HepG2 (cell line): ENCODE results near the gene CDKN2A.

Experiments
- BHLHE40 ChIP-seq: IDR thresholded peaks from 2 replicates; pipeline ENCODE4 v1.6.1; 2011; ENCODE audit warnings: low read length, improper control_type of control experiment
- EZH2 ChIP-seq: conservative IDR thresholded peaks from 2 replicates; pipeline ENCODE4 v1.6.1; 2012; ENCODE audit warnings: mild to moderate bottlenecking, low read depth, low read length, moderate library complexity
- GABPA ChIP-seq, 2 experiments: IDR thresholded peaks; 2 replicates each; pipeline ENCODE4 v1.6.1; 2011 to 2016; ENCODE audit warnings: low read depth in 2 of 2, low read length in 1 of 2, missing biosample characterization in 1 of 2, missing genetic modification characterization in 1 of 2
- PCBP2 ChIP-seq: fragments of 200-400 bp; formaldehyde crosslinking; optimal IDR thresholded peaks from 2 replicates; pipeline ENCODE3; 2018; ENCODE audit warnings: low read length, low read depth; ENCODE audit not compliant: poor library complexity, severe bottlenecking
- RNF2 ChIP-seq: fragments of 450-650 bp; conservative IDR thresholded peaks from 2 replicates; pipeline ENCODE4 v1.6.1; 2016; ENCODE audit warnings: low read depth
- SRF ChIP-seq: IDR thresholded peaks from 2 replicates; pipeline ENCODE4 v1.6.1; 2011; ENCODE audit warnings: mild to moderate bottlenecking, low read depth, low read length, moderate library complexity
- ZNF292 ChIP-seq: sonication (generic); formaldehyde crosslinking; IDR thresholded peaks from 2 replicates; pipeline ENCODE4 v1.8.1; 2022; ENCODE audit warnings: mild to moderate bottlenecking, low read depth, missing genetic modification reagents, borderline replicate concordance
- TF ChIP-seq, protein P1 (sequence below): sonication (generic); formaldehyde crosslinking; IDR thresholded peaks from 2 replicates; pipeline ENCODE4 v1.5.0; 2020; ENCODE audit warnings: mild to moderate bottlenecking, missing genetic modification reagents, moderate library complexity
- TF ChIP-seq, protein P2 (sequence below): sonication (generic); formaldehyde crosslinking; conservative IDR thresholded peaks from 2 replicates; pipeline ENCODE4 v1.5.0; 2020; ENCODE audit warnings: missing genetic modification reagents
- TF ChIP-seq, protein P3 (sequence below): IDR thresholded peaks from 2 replicates; pipeline ENCODE4 v1.6.1; 2016
- TF ChIP-seq, protein P4 (sequence below): sonication (generic); formaldehyde crosslinking; IDR thresholded peaks from 2 replicates; pipeline ENCODE4 v1.4.0; 2020; ENCODE audit warnings: missing genetic modification reagents, borderline replicate concordance
- TF ChIP-seq, protein P5 (sequence below): sonication (generic); formaldehyde crosslinking; IDR thresholded peaks from 2 replicates; pipeline ENCODE4 v1.4.0; 2020; ENCODE audit warnings: missing genetic modification reagents

DNA sequence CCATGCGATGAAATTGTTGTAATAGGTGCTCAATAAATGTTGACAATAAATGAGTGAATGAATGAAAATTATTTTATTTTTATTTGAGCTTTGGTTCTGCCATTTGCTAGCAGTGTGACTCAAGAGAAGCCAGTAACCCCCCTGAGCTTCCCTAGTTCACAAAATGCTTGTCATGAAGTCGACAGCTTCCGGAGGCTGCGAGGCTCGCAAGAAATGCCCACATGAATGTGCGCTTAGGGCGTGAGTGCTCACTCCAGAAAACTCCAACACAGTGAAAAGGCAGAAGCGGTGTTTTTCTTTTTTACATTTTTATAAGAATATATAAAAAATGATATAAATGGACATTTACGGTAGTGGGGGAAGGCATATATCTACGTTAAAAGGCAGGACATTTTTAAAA lies 26.5 kb downstream of the CDKN2A start:
- TF ChIP-seq ZNF292 (CRISPR knock-in tag) (no peak), EZH2 (no peak), PCBP2 (no peak), SRF (no peak), GABPA (IDR thresholded peaks at IDR 0.05; ENCODE audit: low read depth, low read length) (no peak), GABPA (CRISPR knock-in tag; IDR thresholded peaks at IDR 0.05; ENCODE audit: low read depth) (no peak), BHLHE40 (no peak), RNF2 (no peak)
- TF ChIP-seq, protein P1, sequence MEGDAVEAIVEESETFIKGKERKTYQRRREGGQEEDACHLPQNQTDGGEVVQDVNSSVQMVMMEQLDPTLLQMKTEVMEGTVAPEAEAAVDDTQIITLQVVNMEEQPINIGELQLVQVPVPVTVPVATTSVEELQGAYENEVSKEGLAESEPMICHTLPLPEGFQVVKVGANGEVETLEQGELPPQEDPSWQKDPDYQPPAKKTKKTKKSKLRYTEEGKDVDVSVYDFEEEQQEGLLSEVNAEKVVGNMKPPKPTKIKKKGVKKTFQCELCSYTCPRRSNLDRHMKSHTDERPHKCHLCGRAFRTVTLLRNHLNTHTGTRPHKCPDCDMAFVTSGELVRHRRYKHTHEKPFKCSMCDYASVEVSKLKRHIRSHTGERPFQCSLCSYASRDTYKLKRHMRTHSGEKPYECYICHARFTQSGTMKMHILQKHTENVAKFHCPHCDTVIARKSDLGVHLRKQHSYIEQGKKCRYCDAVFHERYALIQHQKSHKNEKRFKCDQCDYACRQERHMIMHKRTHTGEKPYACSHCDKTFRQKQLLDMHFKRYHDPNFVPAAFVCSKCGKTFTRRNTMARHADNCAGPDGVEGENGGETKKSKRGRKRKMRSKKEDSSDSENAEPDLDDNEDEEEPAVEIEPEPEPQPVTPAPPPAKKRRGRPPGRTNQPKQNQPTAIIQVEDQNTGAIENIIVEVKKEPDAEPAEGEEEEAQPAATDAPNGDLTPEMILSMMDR, result no peak
- TF ChIP-seq, protein P2, sequence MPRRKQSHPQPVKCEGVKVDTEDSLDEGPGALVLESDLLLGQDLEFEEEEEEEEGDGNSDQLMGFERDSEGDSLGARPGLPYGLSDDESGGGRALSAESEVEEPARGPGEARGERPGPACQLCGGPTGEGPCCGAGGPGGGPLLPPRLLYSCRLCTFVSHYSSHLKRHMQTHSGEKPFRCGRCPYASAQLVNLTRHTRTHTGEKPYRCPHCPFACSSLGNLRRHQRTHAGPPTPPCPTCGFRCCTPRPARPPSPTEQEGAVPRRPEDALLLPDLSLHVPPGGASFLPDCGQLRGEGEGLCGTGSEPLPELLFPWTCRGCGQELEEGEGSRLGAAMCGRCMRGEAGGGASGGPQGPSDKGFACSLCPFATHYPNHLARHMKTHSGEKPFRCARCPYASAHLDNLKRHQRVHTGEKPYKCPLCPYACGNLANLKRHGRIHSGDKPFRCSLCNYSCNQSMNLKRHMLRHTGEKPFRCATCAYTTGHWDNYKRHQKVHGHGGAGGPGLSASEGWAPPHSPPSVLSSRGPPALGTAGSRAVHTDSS, result no peak
- TF ChIP-seq, protein P3, sequence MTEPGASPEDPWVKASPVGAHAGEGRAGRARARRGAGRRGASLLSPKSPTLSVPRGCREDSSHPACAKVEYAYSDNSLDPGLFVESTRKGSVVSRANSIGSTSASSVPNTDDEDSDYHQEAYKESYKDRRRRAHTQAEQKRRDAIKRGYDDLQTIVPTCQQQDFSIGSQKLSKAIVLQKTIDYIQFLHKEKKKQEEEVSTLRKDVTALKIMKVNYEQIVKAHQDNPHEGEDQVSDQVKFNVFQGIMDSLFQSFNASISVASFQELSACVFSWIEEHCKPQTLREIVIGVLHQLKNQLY, result no peak
- TF ChIP-seq, protein P4, sequence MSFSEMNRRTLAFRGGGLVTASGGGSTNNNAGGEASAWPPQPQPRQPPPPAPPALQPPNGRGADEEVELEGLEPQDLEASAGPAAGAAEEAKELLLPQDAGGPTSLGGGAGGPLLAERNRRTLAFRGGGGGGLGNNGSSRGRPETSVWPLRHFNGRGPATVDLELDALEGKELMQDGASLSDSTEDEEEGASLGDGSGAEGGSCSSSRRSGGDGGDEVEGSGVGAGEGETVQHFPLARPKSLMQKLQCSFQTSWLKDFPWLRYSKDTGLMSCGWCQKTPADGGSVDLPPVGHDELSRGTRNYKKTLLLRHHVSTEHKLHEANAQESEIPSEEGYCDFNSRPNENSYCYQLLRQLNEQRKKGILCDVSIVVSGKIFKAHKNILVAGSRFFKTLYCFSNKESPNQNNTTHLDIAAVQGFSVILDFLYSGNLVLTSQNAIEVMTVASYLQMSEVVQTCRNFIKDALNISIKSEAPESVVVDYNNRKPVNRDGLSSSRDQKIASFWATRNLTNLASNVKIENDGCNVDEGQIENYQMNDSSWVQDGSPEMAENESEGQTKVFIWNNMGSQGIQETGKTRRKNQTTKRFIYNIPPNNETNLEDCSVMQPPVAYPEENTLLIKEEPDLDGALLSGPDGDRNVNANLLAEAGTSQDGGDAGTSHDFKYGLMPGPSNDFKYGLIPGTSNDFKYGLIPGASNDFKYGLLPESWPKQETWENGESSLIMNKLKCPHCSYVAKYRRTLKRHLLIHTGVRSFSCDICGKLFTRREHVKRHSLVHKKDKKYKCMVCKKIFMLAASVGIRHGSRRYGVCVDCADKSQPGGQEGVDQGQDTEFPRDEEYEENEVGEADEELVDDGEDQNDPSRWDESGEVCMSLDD, result no peak
- TF ChIP-seq, protein P5, sequence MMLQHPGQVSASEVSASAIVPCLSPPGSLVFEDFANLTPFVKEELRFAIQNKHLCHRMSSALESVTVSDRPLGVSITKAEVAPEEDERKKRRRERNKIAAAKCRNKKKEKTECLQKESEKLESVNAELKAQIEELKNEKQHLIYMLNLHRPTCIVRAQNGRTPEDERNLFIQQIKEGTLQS (CRISPR knock-in tag), result no peak
